ENCODE data around the gene ZNF625. TPM values are rescaled to one million over a fixed set of nuclear protein-coding genes. Genes with fewer than 3 reads are reported as not detected.

ZNF625 gene
- total RNA-seq = 9.7 and 10.3 TPM in 2 replicates
- polyA plus RNA-seq = 1.8 and 2.3 TPM in 2 replicates

- Histone ChIP-seq H3K4me3 (peak within 1 kb of the TSS; percentile 76), H3K27ac (peak within 1 kb of the TSS; percentile 95), H4K20me1 (ENCODE audit: insufficient read depth, poor library complexity, severe bottlenecking) (peaks cover 6% of the 10 kb centered on the region), H3K9me2 (replicated peaks; ENCODE audit: insufficient read depth) (no peaks in the 10 kb centered on the region), H3K27me3 (no peaks in the 10 kb centered on the region), H3K4me2 (peak within 1 kb of the TSS; percentile 82), H3K9me3 (ENCODE audit: low read depth) (no peaks in the 10 kb centered on the region), H3K4me1 (ENCODE audit: insufficient read depth) (no peaks in the 10 kb centered on the region), H3K36me3 (replicated peaks; ENCODE audit: insufficient read depth, low read depth) (no peaks in the 10 kb centered on the region), H3K79me2 (peaks cover 48% of the 10 kb centered on the region), H2AFZ (peak within 1 kb of the TSS; percentile 87)
- 1% methylated on average over 28 of the region's 58 CpGs for WGBS (ENCODE audit: low lambda C conversion rate, missing lambda C conversion rate)
- no peak for TF ChIP-seq EZH2phosphoT487 (IDR thresholded peaks at IDR 0.05; ENCODE audit: low read depth, severe bottlenecking, unreplicated experiment)
- no peak for TF ChIP-seq EZH2 (IDR thresholded peaks at IDR 0.05; ENCODE audit: borderline replicate concordance)
- TF ChIP-seq CTCF (IDR thresholded peaks at IDR 0.05; ENCODE audit: poor library complexity) = no peak
- DNase-seq (ENCODE audit: low spot score) = peak; percentile 92
These were observed at the start of gene ZNF625 for GRCh38 chr19:12156223-12157058. Gene ZNF625, minus strand, starts transcription at chr19:12156734. Its CDS starts 176 bp downstream, at chr19:12156558.

GRCh38 chr19:12205296-12205695, 48.8 kb upstream of the ZNF625 start:
- H3K36me3 ChIP-seq (replicated peaks; ENCODE audit: insufficient read depth, low read depth) = peaks cover 4% of the 10 kb centered on the region
- H3K4me1 ChIP-seq (ENCODE audit: insufficient read depth) = no peaks in the 10 kb centered on the region
- no peak for DNase-seq (ENCODE audit: low spot score)
- H3K27ac ChIP-seq = no peak overlapping the region
- no peaks in the 10 kb centered on the region for H3K9me2 ChIP-seq (replicated peaks; ENCODE audit: insufficient read depth)
- no peak overlapping the region for H2AFZ ChIP-seq
- H3K79me2 ChIP-seq = peaks cover 2% of the 10 kb centered on the region
- no peaks in the 10 kb centered on the region for H4K20me1 ChIP-seq (ENCODE audit: insufficient read depth, poor library complexity, severe bottlenecking)
- H3K4me3 ChIP-seq = no peak overlapping the region
- no peak for TF ChIP-seq EZH2phosphoT487 (IDR thresholded peaks at IDR 0.05; ENCODE audit: low read depth, severe bottlenecking, unreplicated experiment)
- TF ChIP-seq EZH2 (IDR thresholded peaks at IDR 0.05; ENCODE audit: borderline replicate concordance) = no peak
- TF ChIP-seq CTCF (IDR thresholded peaks at IDR 0.05; ENCODE audit: poor library complexity) = no peak
- peaks cover 44% of the 10 kb centered on the region for H3K9me3 ChIP-seq (ENCODE audit: low read depth)
- WGBS (ENCODE audit: low lambda C conversion rate, missing lambda C conversion rate) = 96% methylated on average over 4 of the region's 4 CpGs
- H3K27me3 ChIP-seq = no peaks in the 10 kb centered on the region
- H3K4me2 ChIP-seq = no peak overlapping the region

- Histone ChIP-seq H3K27me3 (no peaks in the 10 kb centered on the region), H3K4me1 (ENCODE audit: insufficient read depth) (no peaks in the 10 kb centered on the region), H3K4me3 (no peak overlapping the region), H3K79me2 (peaks cover 2% of the 10 kb centered on the region), H2AFZ (no peak overlapping the region), H3K36me3 (replicated peaks; ENCODE audit: insufficient read depth, low read depth) (no peaks in the 10 kb centered on the region), H4K20me1 (ENCODE audit: insufficient read depth, poor library complexity, severe bottlenecking) (no peaks in the 10 kb centered on the region), H3K9me2 (replicated peaks; ENCODE audit: insufficient read depth) (no peaks in the 10 kb centered on the region), H3K4me2 (no peak overlapping the region), H3K9me3 (ENCODE audit: low read depth) (peaks cover 33% of the 10 kb centered on the region), H3K27ac (no peak overlapping the region)
- TF ChIP-seq EZH2phosphoT487 (IDR thresholded peaks at IDR 0.05; ENCODE audit: low read depth, severe bottlenecking, unreplicated experiment) (no peak), EZH2 (IDR thresholded peaks at IDR 0.05; ENCODE audit: borderline replicate concordance) (no peak), CTCF (IDR thresholded peaks at IDR 0.05; ENCODE audit: poor library complexity) (no peak)
- no peak for DNase-seq (ENCODE audit: low spot score)
- 73% methylated on average over 4 of the region's 4 CpGs for WGBS (ENCODE audit: low lambda C conversion rate, missing lambda C conversion rate)
These were observed 45.7 kb upstream of the ZNF625 start for GRCh38 chr19:12202250-12202649.

Measured in hepatocyte (in vitro differentiated cells).